Measurements from ENCODE around the gene GPR153.
"Not testable (repeated sequence)": the region's sequence is repeated elsewhere in the genome, so short reads cannot be mapped to it uniquely, and the experiment has no call there.

- TF ChIP-seq POLR2A, CTCF (IDR thresholded peaks at IDR 0.05): not testable (repeated sequence)
These were observed 41.3 kb downstream of the GPR153 start for GRCh38 chr1:6219641-6220040.
